Measurements from ENCODE around the gene FIGLA. TPM values are rescaled to one million over a fixed set of nuclear protein-coding genes. Genes with fewer than 3 reads are reported as not detected.

FIGLA gene
- total and polyA plus RNA-seq, 2 of the 8 experiments (the other 6 are each of a cell fraction or from before 2014, with no cell fraction given) = not detected

DNA sequence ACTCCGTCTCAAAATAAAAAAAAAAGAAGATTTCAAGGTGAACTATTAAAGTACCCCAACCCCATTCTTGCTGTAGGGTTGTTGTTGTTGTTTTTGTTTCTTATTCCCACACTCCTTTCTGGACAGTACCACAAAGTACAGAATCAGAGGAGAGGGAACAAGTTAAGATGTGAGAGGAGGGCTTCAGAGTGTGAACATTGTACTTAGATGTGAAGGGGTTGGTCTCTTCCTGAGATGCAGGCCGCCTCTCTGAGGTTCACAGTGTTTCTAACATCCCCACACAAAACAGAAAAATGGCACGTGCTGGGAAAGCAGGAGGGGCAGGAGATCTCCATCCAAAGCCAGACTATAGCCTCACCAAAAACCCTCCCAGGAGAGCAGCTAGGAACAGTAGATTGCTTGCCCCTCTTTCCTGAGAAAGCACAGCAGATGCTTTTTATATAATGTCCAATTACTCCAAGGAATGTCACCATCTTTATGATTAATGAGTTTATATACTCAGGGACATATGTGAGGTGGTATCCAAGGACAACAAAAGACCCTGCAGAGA, 45.1 kb downstream of the FIGLA start (continued):
- TF ChIP-seq SP4 (IDR thresholded peaks at IDR 0.05; ENCODE audit: low read length) = no peak
- TF ChIP-seq, protein P1, sequence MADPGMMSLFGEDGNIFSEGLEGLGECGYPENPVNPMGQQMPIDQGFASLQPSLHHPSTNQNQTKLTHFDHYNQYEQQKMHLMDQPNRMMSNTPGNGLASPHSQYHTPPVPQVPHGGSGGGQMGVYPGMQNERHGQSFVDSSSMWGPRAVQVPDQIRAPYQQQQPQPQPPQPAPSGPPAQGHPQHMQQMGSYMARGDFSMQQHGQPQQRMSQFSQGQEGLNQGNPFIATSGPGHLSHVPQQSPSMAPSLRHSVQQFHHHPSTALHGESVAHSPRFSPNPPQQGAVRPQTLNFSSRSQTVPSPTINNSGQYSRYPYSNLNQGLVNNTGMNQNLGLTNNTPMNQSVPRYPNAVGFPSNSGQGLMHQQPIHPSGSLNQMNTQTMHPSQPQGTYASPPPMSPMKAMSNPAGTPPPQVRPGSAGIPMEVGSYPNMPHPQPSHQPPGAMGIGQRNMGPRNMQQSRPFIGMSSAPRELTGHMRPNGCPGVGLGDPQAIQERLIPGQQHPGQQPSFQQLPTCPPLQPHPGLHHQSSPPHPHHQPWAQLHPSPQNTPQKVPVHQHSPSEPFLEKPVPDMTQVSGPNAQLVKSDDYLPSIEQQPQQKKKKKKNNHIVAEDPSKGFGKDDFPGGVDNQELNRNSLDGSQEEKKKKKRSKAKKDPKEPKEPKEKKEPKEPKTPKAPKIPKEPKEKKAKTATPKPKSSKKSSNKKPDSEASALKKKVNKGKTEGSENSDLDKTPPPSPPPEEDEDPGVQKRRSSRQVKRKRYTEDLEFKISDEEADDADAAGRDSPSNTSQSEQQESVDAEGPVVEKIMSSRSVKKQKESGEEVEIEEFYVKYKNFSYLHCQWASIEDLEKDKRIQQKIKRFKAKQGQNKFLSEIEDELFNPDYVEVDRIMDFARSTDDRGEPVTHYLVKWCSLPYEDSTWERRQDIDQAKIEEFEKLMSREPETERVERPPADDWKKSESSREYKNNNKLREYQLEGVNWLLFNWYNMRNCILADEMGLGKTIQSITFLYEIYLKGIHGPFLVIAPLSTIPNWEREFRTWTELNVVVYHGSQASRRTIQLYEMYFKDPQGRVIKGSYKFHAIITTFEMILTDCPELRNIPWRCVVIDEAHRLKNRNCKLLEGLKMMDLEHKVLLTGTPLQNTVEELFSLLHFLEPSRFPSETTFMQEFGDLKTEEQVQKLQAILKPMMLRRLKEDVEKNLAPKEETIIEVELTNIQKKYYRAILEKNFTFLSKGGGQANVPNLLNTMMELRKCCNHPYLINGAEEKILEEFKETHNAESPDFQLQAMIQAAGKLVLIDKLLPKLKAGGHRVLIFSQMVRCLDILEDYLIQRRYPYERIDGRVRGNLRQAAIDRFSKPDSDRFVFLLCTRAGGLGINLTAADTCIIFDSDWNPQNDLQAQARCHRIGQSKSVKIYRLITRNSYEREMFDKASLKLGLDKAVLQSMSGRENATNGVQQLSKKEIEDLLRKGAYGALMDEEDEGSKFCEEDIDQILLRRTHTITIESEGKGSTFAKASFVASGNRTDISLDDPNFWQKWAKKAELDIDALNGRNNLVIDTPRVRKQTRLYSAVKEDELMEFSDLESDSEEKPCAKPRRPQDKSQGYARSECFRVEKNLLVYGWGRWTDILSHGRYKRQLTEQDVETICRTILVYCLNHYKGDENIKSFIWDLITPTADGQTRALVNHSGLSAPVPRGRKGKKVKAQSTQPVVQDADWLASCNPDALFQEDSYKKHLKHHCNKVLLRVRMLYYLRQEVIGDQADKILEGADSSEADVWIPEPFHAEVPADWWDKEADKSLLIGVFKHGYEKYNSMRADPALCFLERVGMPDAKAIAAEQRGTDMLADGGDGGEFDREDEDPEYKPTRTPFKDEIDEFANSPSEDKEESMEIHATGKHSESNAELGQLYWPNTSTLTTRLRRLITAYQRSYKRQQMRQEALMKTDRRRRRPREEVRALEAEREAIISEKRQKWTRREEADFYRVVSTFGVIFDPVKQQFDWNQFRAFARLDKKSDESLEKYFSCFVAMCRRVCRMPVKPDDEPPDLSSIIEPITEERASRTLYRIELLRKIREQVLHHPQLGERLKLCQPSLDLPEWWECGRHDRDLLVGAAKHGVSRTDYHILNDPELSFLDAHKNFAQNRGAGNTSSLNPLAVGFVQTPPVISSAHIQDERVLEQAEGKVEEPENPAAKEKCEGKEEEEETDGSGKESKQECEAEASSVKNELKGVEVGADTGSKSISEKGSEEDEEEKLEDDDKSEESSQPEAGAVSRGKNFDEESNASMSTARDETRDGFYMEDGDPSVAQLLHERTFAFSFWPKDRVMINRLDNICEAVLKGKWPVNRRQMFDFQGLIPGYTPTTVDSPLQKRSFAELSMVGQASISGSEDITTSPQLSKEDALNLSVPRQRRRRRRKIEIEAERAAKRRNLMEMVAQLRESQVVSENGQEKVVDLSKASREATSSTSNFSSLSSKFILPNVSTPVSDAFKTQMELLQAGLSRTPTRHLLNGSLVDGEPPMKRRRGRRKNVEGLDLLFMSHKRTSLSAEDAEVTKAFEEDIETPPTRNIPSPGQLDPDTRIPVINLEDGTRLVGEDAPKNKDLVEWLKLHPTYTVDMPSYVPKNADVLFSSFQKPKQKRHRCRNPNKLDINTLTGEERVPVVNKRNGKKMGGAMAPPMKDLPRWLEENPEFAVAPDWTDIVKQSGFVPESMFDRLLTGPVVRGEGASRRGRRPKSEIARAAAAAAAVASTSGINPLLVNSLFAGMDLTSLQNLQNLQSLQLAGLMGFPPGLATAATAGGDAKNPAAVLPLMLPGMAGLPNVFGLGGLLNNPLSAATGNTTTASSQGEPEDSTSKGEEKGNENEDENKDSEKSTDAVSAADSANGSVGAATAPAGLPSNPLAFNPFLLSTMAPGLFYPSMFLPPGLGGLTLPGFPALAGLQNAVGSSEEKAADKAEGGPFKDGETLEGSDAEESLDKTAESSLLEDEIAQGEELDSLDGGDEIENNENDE (IDR thresholded peaks at IDR 0.05; ENCODE audit: insufficient replicate concordance, low read length) = no peak
- no peak for TF ChIP-seq FOSL1 (IDR thresholded peaks at IDR 0.05; ENCODE audit: insufficient read depth, low read depth, low read length)
- no peak for TF ChIP-seq SP2 (IDR thresholded peaks at IDR 0.05; ENCODE audit: low read length)
- no peak for TF ChIP-seq CEBPB (IDR thresholded peaks at IDR 0.05; ENCODE audit: low read depth, low read length)
- no peak for TF ChIP-seq SAP30 (IDR thresholded peaks at IDR 0.05; ENCODE audit: insufficient read depth, insufficient replicate concordance, low read length)
- no peak for TF ChIP-seq SRF (IDR thresholded peaks at IDR 0.05; ENCODE audit: low read depth, low read length)
